Thoracic aorta (tissue), 2 donors: Measurements from ENCODE around the gene ZMAT2. TPM values are rescaled to one million over a fixed set of nuclear protein-coding genes. Genes with fewer than 3 reads are reported as not detected.
"Not testable (repeated sequence)": the region's sequence is repeated elsewhere in the genome, so short reads cannot be mapped to it uniquely, and the experiment has no call there.

Experiments
- ATAC-seq: fragments of 150-250 bp; one replicate; pipeline ENCODE4 v1.8.0; 2017; ENCODE audit warnings: low read depth; ENCODE audit not compliant: insufficient number of reproducible peaks, low FRiP score
- DNase-seq: peaks from one replicate; pipeline ENCODE4 v3.0.0-alpha.2; 2020; ENCODE audit warnings: low spot score
- H3K27ac ChIP-seq, 2 donors: fragments of 200-600 bp; sonication (generic); 1 replicate in 1 of 2; 2 replicates in 1 of 2; pipeline ENCODE4 v1.5.1; 2016; ENCODE audit warnings: mild to moderate bottlenecking in 2 of 2, moderate library complexity in 2 of 2
- H3K27me3 ChIP-seq: fragments of 200-600 bp; sonication (generic); replicated peaks from 2 replicates; pipeline ENCODE4 v1.6.0; 2016; ENCODE audit warnings: mild to moderate bottlenecking; ENCODE audit not compliant: insufficient read depth
- H3K36me3 ChIP-seq: fragments of 200-600 bp; sonication (generic); one replicate; pipeline ENCODE4 v1.5.1; 2016
- H3K4me1 ChIP-seq, 2 donors: fragments of 200-600 bp; sonication (generic); 1 replicate in 1 of 2; 2 replicates in 1 of 2; pipeline versions ENCODE4 v1.5.1 to v1.6.0; 2016; ENCODE audit warnings: low read depth in 2 of 2, mild to moderate bottlenecking in 1 of 2; ENCODE audit not compliant: control insufficient read depth in 1 of 2
- H3K4me3 ChIP-seq: fragments of 200-600 bp; sonication (generic); 2 replicates; pipeline ENCODE4 v1.5.1; 2016; ENCODE audit warnings: mild to moderate bottlenecking
- H3K9me3 ChIP-seq: fragments of 200-600 bp; sonication (generic); 2 replicates; pipeline ENCODE4 v1.5.1; 2016
- CTCF ChIP-seq: fragments of 200-600 bp; sonication (generic); IDR thresholded peaks from one replicate; pipeline ENCODE4 v1.5.1; 2019; ENCODE audit warnings: antibody characterized with exemption
- total RNA-seq, 2 donors: library from RNA; depleted of rRNA; stranded (reverse); fragments of >200 nt; gene quantifications; one replicate each; pipeline versions ENCODE4 v1.1.0 to v1.2.3, GENCODE V29; 2016

Gene ZMAT2
- 10 to 100 TPM; 32.0 to 50.4 TPM for total RNA-seq

GRCh38 chr5:140700177-140701144 lies at the start of gene ZMAT2:
TSS of gene ZMAT2 (plus strand) at chr5:140700447. CDS start at chr5:140700461, 14 bp downstream.
- no peaks in the 10 kb centered on the region for H3K9me3 ChIP-seq
- H3K27ac ChIP-seq: peak within 1 kb of the TSS; percentile 64 to 65
- no peak for TF ChIP-seq CTCF
- H3K27me3 ChIP-seq: no peaks in the 10 kb centered on the region
- H3K4me3 ChIP-seq: peak within 1 kb of the TSS; percentile 78
- DNase-seq: peak; percentile 89
- peaks cover 9 to 21% of the 10 kb centered on the region in 2 donors for H3K4me1 ChIP-seq
- peaks cover 63% of the 10 kb centered on the region for H3K36me3 ChIP-seq
- peak; percentile 91 for ATAC-seq

GRCh38 chr5:140658870-140659269 lies 41.4 kb upstream of the ZMAT2 start:
- Histone ChIP-seq H3K9me3 (no peaks in the 10 kb centered on the region), H3K4me1 (peaks cover 0 to 4% of the 10 kb centered on the region in 2 donors), H3K36me3 (peaks cover 83% of the 10 kb centered on the region), H3K27ac (no peak overlapping the region), H3K4me3 (no peak overlapping the region), H3K27me3 (no peaks in the 10 kb centered on the region)
- no peak for ATAC-seq
- no peak for TF ChIP-seq CTCF
- DNase-seq: no peak

- ATAC-seq, DNase-seq, H3K4me1 ChIP-seq, H3K27ac ChIP-seq, H3K27me3 ChIP-seq, H3K4me3 ChIP-seq, H3K9me3 ChIP-seq: not testable (repeated sequence)
- peaks cover 68% of the 10 kb centered on the region for H3K36me3 ChIP-seq
These were observed 39.9 kb upstream of the ZMAT2 start for GRCh38 chr5:140660371-140660770.

- H3K4me1 ChIP-seq: peaks cover 7 to 22% of the 10 kb centered on the region in 2 donors
- DNase-seq: no peak
- H3K4me3 ChIP-seq: peak overlapping the region; percentile 74
- no peak for TF ChIP-seq CTCF
- H3K27me3 ChIP-seq: no peaks in the 10 kb centered on the region
- peak overlapping the region; percentile 84 to 89 for H3K27ac ChIP-seq
- no peak for ATAC-seq
- H3K36me3 ChIP-seq: peaks cover 44% of the 10 kb centered on the region
- no peaks in the 10 kb centered on the region for H3K9me3 ChIP-seq
These were observed 36.3 kb upstream of the ZMAT2 start for GRCh38 chr5:140664030-140664358.

- H3K36me3 ChIP-seq: peaks cover 44% of the 10 kb centered on the region
- H3K27ac ChIP-seq: peak within 1 kb of the TSS; percentile 84 to 89
- peak within 1 kb of the TSS; percentile 74 for H3K4me3 ChIP-seq
- H3K9me3 ChIP-seq: no peaks in the 10 kb centered on the region
- peak; percentile 84 for DNase-seq
- peaks cover 7 to 22% of the 10 kb centered on the region in 2 donors for H3K4me1 ChIP-seq
- peak; percentile 85 for ATAC-seq
- TF ChIP-seq CTCF: no peak
- H3K27me3 ChIP-seq: no peaks in the 10 kb centered on the region
These were observed 35.7 kb upstream of the ZMAT2 start, which contains the start of gene WDR55 for GRCh38 chr5:140664359-140665119. TSS of gene WDR55 (plus strand) at chr5:140664904. CDS start at chr5:140664913, 9 bp downstream.

- H3K4me1 ChIP-seq, ATAC-seq, DNase-seq, H3K4me3 ChIP-seq, H3K27ac ChIP-seq, H3K27me3 ChIP-seq, H3K9me3 ChIP-seq: not testable (repeated sequence)
- H3K36me3 ChIP-seq: peaks cover 39% of the 10 kb centered on the region
These were observed 29.2 kb upstream of the ZMAT2 start for GRCh38 chr5:140671035-140671434.
